Spleen (tissue), 7 donors: ENCODE results near the gene DPYSL3.

ENCODE experiments used
- CTCF ChIP-seq, 11 experiments: fragments of 200-600 bp in 7 of 11; fragments of 450-650 bp in 4 of 11; sonication (generic) in 4 of 11; IDR thresholded peaks in 8 of 11; conservative IDR thresholded peaks in 3 of 11; 1 replicate in 7 of 11; 2 replicates in 4 of 11; pipeline versions ENCODE4 v1.4.0 to v1.8.0; 2016 to 2021; ENCODE audit warnings: antibody characterized with exemption in 11 of 11, inconsistent platforms in 4 of 11, mild to moderate bottlenecking in 1 of 11
- POLR2A ChIP-seq, 3 donors: fragments of 450-650 bp; IDR thresholded peaks; one replicate each; pipeline ENCODE4 v1.5.1; 2017; ENCODE audit warnings: antibody characterized with exemption in 3 of 3, mild to moderate bottlenecking in 1 of 3
- POLR2AphosphoS5 ChIP-seq, 3 donors: sonication (generic); formaldehyde crosslinking; IDR thresholded peaks; one replicate each; pipeline ENCODE4 v1.5.1; 2017; ENCODE audit warnings: antibody characterized with exemption in 3 of 3
- donor health status: DM: no; HTN: no; CAD: no; lungs with moderate emphysema.
- donor health status: DM: no; HTN: no; CAD: no.
- donor health status: DM: no; HTN: no; CAD: no.

- no peak for TF ChIP-seq CTCF (IDR thresholded peaks at IDR 0.05 in 8 of 11, conservative IDR thresholded peaks at IDR 0.05 in 3 of 11)
- TF ChIP-seq POLR2A (IDR thresholded peaks at IDR 0.05), result no peak
- no peak for TF ChIP-seq POLR2AphosphoS5 (IDR thresholded peaks at IDR 0.05)
Observed at GRCh38 chr5:147373328-147373727, 136.5 kb downstream of the DPYSL3 start.
